Measurements from ENCODE around the gene SLC6A3. TPM values are rescaled to one million over a fixed set of nuclear protein-coding genes. Genes with fewer than 3 reads are reported as not detected.

The SLC6A3 gene
- total and polyA plus RNA-seq, 4 donors, result 0.95 to 12.0 (median 1.5) TPM

GRCh38 chr5:1417586-1418225 lies 27.5 kb downstream of the SLC6A3 start:
- 73% methylated on average over 6 of the region's 6 CpGs for WGBS (ENCODE audit: insufficient coverage)
- DNase-seq (ENCODE audit: low read depth in 4 of 6, low spot score in 6 of 6), result no peak

GRCh38 chr5:1416856-1417469 lies 28.3 kb downstream of the SLC6A3 start:
- Histone ChIP-seq H3K27ac (ENCODE audit: low read depth, low read length) (no peak overlapping the region), H3K9me3 (ENCODE audit: control insufficient read depth, insufficient read depth, low read length) (no peaks in the 10 kb centered on the region), H3K4me1 (ENCODE audit: control insufficient read depth, insufficient read depth, low read length) (no peaks in the 10 kb centered on the region), H3K27me3 (ENCODE audit: control insufficient read depth, insufficient read depth, low read length) (peaks cover 4% of the 10 kb centered on the region), H3K4me3 (ENCODE audit: low read depth, low read length) (no peak overlapping the region), H3K36me3 (ENCODE audit: control insufficient read depth, insufficient read depth, low read length) (no peaks in the 10 kb centered on the region)
- no peak for DNase-seq (ENCODE audit: low read depth in 4 of 6, low spot score in 6 of 6)
- WGBS (ENCODE audit: insufficient coverage), result 89% methylated on average over 12 of the region's 12 CpGs

More at GRCh38 chr5:1417586-1418225, 27.5 kb downstream of the SLC6A3 start:
- Histone ChIP-seq H3K9me3 (ENCODE audit: control insufficient read depth, insufficient read depth, low read length) (no peaks in the 10 kb centered on the region), H3K4me3 (ENCODE audit: low read depth, low read length) (no peak overlapping the region), H3K27me3 (ENCODE audit: control insufficient read depth, insufficient read depth, low read length) (peaks cover 4% of the 10 kb centered on the region), H3K27ac (ENCODE audit: low read depth, low read length) (no peak overlapping the region), H3K4me1 (ENCODE audit: control insufficient read depth, insufficient read depth, low read length) (no peaks in the 10 kb centered on the region), H3K36me3 (ENCODE audit: control insufficient read depth, insufficient read depth, low read length) (no peaks in the 10 kb centered on the region)

- WGBS (ENCODE audit: insufficient coverage), result 78% methylated on average over 22 of the region's 22 CpGs
- Histone ChIP-seq H3K4me1 (ENCODE audit: control insufficient read depth, insufficient read depth, low read length) (no peaks in the 10 kb centered on the region), H3K36me3 (ENCODE audit: control insufficient read depth, insufficient read depth, low read length) (no peaks in the 10 kb centered on the region), H3K9me3 (ENCODE audit: control insufficient read depth, insufficient read depth, low read length) (no peaks in the 10 kb centered on the region), H3K4me3 (ENCODE audit: low read depth, low read length) (no peak overlapping the region), H3K27ac (ENCODE audit: low read depth, low read length) (no peak overlapping the region), H3K27me3 (ENCODE audit: control insufficient read depth, insufficient read depth, low read length) (peaks cover 4% of the 10 kb centered on the region)
- DNase-seq (ENCODE audit: low read depth in 4 of 6, low spot score in 6 of 6), result no peak
Measured at GRCh38 chr5:1415626-1416360, 29.4 kb downstream of the SLC6A3 start.

GRCh38 chr5:1415059-1415425 lies 30.2 kb downstream of the SLC6A3 start:
- H3K9me3 ChIP-seq (ENCODE audit: control insufficient read depth, insufficient read depth, low read length), result no peaks in the 10 kb centered on the region
- no peaks in the 10 kb centered on the region for H3K36me3 ChIP-seq (ENCODE audit: control insufficient read depth, insufficient read depth, low read length)
- peaks cover 4% of the 10 kb centered on the region for H3K27me3 ChIP-seq (ENCODE audit: control insufficient read depth, insufficient read depth, low read length)
- no peaks in the 10 kb centered on the region for H3K4me1 ChIP-seq (ENCODE audit: control insufficient read depth, insufficient read depth, low read length)
- no peak overlapping the region for H3K4me3 ChIP-seq (ENCODE audit: low read depth, low read length)
- no peak overlapping the region for H3K27ac ChIP-seq (ENCODE audit: low read depth, low read length)
- no peak for DNase-seq (ENCODE audit: low read depth in 4 of 6, low spot score in 6 of 6)
- WGBS (ENCODE audit: insufficient coverage), result 79% methylated on average over 13 of the region's 13 CpGs

GRCh38 chr5:1414311-1415058 lies 30.8 kb downstream of the SLC6A3 start:
- Histone ChIP-seq H3K36me3 (ENCODE audit: control insufficient read depth, insufficient read depth, low read length) (no peaks in the 10 kb centered on the region), H3K4me3 (ENCODE audit: low read depth, low read length) (no peak overlapping the region), H3K4me1 (ENCODE audit: control insufficient read depth, insufficient read depth, low read length) (no peaks in the 10 kb centered on the region), H3K27me3 (ENCODE audit: control insufficient read depth, insufficient read depth, low read length) (peaks cover 6% of the 10 kb centered on the region), H3K27ac (ENCODE audit: low read depth, low read length) (no peak overlapping the region), H3K9me3 (ENCODE audit: control insufficient read depth, insufficient read depth, low read length) (no peaks in the 10 kb centered on the region)
- WGBS (ENCODE audit: insufficient coverage), result 37% methylated on average over 21 of the region's 27 CpGs
- peak in 1 of 6 donors; percentile 5 for DNase-seq (ENCODE audit: low read depth in 4 of 6, low spot score in 6 of 6)

- no peak overlapping the region for H3K4me3 ChIP-seq (ENCODE audit: low read depth, low read length)
- 83% methylated on average over 22 of the region's 23 CpGs for WGBS (ENCODE audit: insufficient coverage)
- no peak overlapping the region for H3K27ac ChIP-seq (ENCODE audit: low read depth, low read length)
- H3K36me3 ChIP-seq (ENCODE audit: control insufficient read depth, insufficient read depth, low read length), result no peaks in the 10 kb centered on the region
- DNase-seq (ENCODE audit: low read depth in 4 of 6, low spot score in 6 of 6), result no peak
- H3K4me1 ChIP-seq (ENCODE audit: control insufficient read depth, insufficient read depth, low read length), result no peaks in the 10 kb centered on the region
- peaks cover 8% of the 10 kb centered on the region for H3K27me3 ChIP-seq (ENCODE audit: control insufficient read depth, insufficient read depth, low read length)
- no peaks in the 10 kb centered on the region for H3K9me3 ChIP-seq (ENCODE audit: control insufficient read depth, insufficient read depth, low read length)
Measured at GRCh38 chr5:1413611-1414241, 31.5 kb downstream of the SLC6A3 start.

- H3K36me3 ChIP-seq (ENCODE audit: control insufficient read depth, insufficient read depth, low read length), result no peaks in the 10 kb centered on the region
- peaks cover 8% of the 10 kb centered on the region for H3K27me3 ChIP-seq (ENCODE audit: control insufficient read depth, insufficient read depth, low read length)
- H3K4me3 ChIP-seq (ENCODE audit: low read depth, low read length), result no peak overlapping the region
- WGBS (ENCODE audit: insufficient coverage), result 55% methylated on average over 11 of the region's 13 CpGs
- H3K9me3 ChIP-seq (ENCODE audit: control insufficient read depth, insufficient read depth, low read length), result no peaks in the 10 kb centered on the region
- no peak overlapping the region for H3K27ac ChIP-seq (ENCODE audit: low read depth, low read length)
- no peak for DNase-seq (ENCODE audit: low read depth in 4 of 6, low spot score in 6 of 6)
- no peaks in the 10 kb centered on the region for H3K4me1 ChIP-seq (ENCODE audit: control insufficient read depth, insufficient read depth, low read length)
Measured at GRCh38 chr5:1413211-1413610, 32.0 kb downstream of the SLC6A3 start.

GRCh38 chr5:1412621-1413020 lies 32.6 kb downstream of the SLC6A3 start:
- peaks cover 8% of the 10 kb centered on the region for H3K27me3 ChIP-seq (ENCODE audit: control insufficient read depth, insufficient read depth, low read length)
- no peak overlapping the region for H3K27ac ChIP-seq (ENCODE audit: low read depth, low read length)
- H3K4me3 ChIP-seq (ENCODE audit: low read depth, low read length), result no peak overlapping the region
- DNase-seq (ENCODE audit: low read depth in 4 of 6, low spot score in 6 of 6), result no peak
- no peaks in the 10 kb centered on the region for H3K4me1 ChIP-seq (ENCODE audit: control insufficient read depth, insufficient read depth, low read length)
- H3K9me3 ChIP-seq (ENCODE audit: control insufficient read depth, insufficient read depth, low read length), result no peaks in the 10 kb centered on the region
- no peaks in the 10 kb centered on the region for H3K36me3 ChIP-seq (ENCODE audit: control insufficient read depth, insufficient read depth, low read length)
- 45% methylated on average over 9 of the region's 10 CpGs for WGBS (ENCODE audit: insufficient coverage)

- Histone ChIP-seq H3K27me3 (ENCODE audit: control insufficient read depth, insufficient read depth, low read length) (peaks cover 8% of the 10 kb centered on the region), H3K4me1 (ENCODE audit: control insufficient read depth, insufficient read depth, low read length) (no peaks in the 10 kb centered on the region), H3K27ac (ENCODE audit: low read depth, low read length) (no peak overlapping the region), H3K9me3 (ENCODE audit: control insufficient read depth, insufficient read depth, low read length) (no peaks in the 10 kb centered on the region), H3K4me3 (ENCODE audit: low read depth, low read length) (no peak overlapping the region), H3K36me3 (ENCODE audit: control insufficient read depth, insufficient read depth, low read length) (no peaks in the 10 kb centered on the region)
- no peak for DNase-seq (ENCODE audit: low read depth in 4 of 6, low spot score in 6 of 6)
- 65% methylated on average over 15 of the region's 16 CpGs for WGBS (ENCODE audit: insufficient coverage)
Measured at GRCh38 chr5:1412163-1412562, 33.1 kb downstream of the SLC6A3 start.
